ENCODE data around the gene PFDN6. TPM values are rescaled to one million over a fixed set of nuclear protein-coding genes. Genes with fewer than 3 reads are reported as not detected.
A peak's percentile ranks its signal among the peaks of the same experiment; 100 is the strongest.

The PFDN6 gene
- total and polyA plus RNA-seq, 2 of the 13 experiments (the other 11 are each of a cell fraction or from before 2014, with no cell fraction given) = 75.5 to 87.0 TPM

DNA sequence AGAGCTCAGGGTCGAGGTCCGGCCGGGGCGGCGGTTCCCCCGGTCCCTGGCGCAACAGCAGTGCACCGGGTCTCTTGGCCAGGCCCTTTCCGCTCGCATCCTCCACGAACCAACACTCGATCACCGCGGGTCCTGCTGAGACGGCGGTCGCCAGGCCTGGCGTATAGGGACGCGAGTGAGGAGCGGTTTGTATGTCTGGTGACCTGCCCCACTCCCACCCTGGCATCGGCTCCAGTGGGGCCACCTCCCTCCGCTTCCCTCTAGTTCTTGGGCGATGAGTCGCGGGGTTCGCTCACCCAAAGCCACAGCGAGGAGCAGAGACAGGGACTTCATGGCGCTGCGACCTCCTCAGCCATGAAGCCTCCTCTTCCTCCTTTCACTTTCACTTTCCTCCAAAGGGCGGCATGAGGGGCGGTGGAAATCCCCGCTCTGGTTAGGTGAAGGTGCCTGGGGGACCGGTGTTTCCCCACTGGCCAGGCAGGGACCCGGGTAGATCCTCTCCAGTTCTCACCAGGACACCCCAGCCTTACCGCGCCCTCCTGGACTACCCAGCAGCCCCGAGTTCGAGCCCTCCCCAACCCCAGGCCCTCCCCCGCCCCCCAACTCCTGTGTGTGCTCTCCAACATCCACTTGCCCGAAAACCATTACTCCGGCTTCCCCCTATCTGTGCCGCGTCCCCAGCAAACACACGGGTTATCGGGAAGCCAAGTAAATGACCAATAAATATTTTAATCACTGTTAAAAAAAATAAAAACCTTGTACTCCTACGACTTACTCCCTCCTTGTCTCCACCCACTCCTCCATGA, 24.5 kb downstream of the PFDN6 start, which contains the start of gene TAPBP (continued):
- TF ChIP-seq DRAP1 (CRISPR knock-in tag; IDR thresholded peaks at IDR 0.05) (peak; percentile 35; the same call in 1 of the 2 replicates), MED13 (CRISPR knock-in tag; IDR thresholded peaks at IDR 0.05) (0 out of 2 replicates have a peak, but pooled peaks have one; percentile 52), ZNF552 (CRISPR knock-in tag; IDR thresholded peaks at IDR 0.05; ENCODE audit: borderline replicate concordance) (peak; percentile 45; the same call in 1 of the 2 replicates), ZNF329 (CRISPR knock-in tag; IDR thresholded peaks at IDR 0.05; ENCODE audit: low read depth) (0 out of 2 replicates have a peak, but pooled peaks have one; percentile 34), HNRNPLL (IDR thresholded peaks at IDR 0.05; ENCODE audit: low read depth, low read length, poor library complexity, severe bottlenecking) (peak; percentile 51), MXI1 (IDR thresholded peaks at IDR 0.05; ENCODE audit: borderline replicate concordance, low read depth, low read length) (peak; percentile 39; the same call in 1 of the 3 replicates), ELF1 (CRISPR knock-in tag; IDR thresholded peaks at IDR 0.05) (peak; percentile 44; the same call in 1 of the 2 replicates), ZNF205 (CRISPR knock-in tag; IDR thresholded peaks at IDR 0.05) (no peak), ZNF225 (CRISPR knock-in tag; IDR thresholded peaks at IDR 0.05) (peak; percentile 65; the same call in 1 of the 2 replicates), NFKBIZ (CRISPR knock-in tag; IDR thresholded peaks at IDR 0.05) (0 out of 2 replicates have a peak, but pooled peaks have one; percentile 25), ZBTB40 (IDR thresholded peaks at IDR 0.05) (no peak), ZBTB40 (CRISPR knock-in tag; IDR thresholded peaks at IDR 0.05) (peak; percentile 57; the same call in 1 of the 2 replicates), YEATS2 (CRISPR knock-in tag; IDR thresholded peaks at IDR 0.05; ENCODE audit: borderline replicate concordance) (0 out of 2 replicates have a peak, but pooled peaks have one; percentile 42), ATF7-NPFF (CRISPR knock-in tag; IDR thresholded peaks at IDR 0.05; ENCODE audit: low read depth) (peak; percentile 53; the same call in 1 of the 2 replicates), PATZ1 (CRISPR knock-in tag; IDR thresholded peaks at IDR 0.05) (peak; percentile 44; the same call in 1 of the 2 replicates), HCFC1 (IDR thresholded peaks at IDR 0.05; ENCODE audit: low read depth, low read length) (0 out of 2 replicates have a peak, but pooled peaks have one; percentile 15), AGO1 (IDR thresholded peaks at IDR 0.05; ENCODE audit: low read depth, low read length, poor library complexity, severe bottlenecking) (peak; percentile 94)
